ENCODE measurements around the gene FAM107B.
A peak's percentile ranks its signal among the peaks of the same experiment; 100 is the strongest.
"Not testable (repeated sequence)": the region's sequence is repeated elsewhere in the genome, so short reads cannot be mapped to it uniquely, and the experiment has no call there.

FAM107B gene

GRCh38 chr10:14659137-14659536 is 115.6 kb downstream of the FAM107B start:
- DNase-seq: not testable (repeated sequence)

DNA sequence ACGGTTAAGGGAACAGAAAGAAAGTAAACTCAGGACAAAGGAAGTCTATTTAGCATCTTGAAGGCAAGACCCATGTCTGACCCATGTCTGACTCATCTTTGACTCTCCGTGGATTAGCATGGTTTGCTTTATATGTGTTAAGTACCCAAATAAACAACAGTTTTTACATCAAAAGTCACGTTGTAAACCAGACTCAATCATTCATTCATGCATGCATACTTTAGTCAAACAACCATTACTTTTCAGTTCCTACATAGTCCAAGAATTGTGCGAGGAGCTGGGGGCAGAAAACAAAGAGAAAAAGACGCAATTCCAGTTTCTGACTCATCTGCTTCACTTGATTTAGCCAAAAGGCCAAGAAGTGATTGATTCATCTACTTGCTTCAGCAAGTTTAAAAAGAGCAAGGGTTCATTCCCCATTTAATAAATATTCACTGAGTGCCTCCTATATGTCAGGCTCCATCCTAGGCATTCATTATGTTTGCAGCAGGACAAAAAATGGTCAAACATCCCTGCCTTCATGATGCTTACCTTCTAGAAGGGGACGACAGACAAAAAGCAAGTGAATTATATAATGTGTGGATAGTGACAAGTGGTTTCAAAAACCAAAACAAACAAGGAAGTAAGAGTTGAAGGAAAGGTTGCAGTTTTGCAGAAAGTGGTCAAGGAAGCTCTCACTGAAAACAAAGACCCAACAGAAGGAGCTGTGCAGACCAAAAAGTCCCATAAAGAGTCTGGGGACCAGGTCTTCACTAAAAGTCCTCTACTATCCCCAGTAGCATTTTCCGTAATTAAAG is 116.2 kb downstream of the FAM107B start:
- peak; percentile 16 for DNase-seq

DNA sequence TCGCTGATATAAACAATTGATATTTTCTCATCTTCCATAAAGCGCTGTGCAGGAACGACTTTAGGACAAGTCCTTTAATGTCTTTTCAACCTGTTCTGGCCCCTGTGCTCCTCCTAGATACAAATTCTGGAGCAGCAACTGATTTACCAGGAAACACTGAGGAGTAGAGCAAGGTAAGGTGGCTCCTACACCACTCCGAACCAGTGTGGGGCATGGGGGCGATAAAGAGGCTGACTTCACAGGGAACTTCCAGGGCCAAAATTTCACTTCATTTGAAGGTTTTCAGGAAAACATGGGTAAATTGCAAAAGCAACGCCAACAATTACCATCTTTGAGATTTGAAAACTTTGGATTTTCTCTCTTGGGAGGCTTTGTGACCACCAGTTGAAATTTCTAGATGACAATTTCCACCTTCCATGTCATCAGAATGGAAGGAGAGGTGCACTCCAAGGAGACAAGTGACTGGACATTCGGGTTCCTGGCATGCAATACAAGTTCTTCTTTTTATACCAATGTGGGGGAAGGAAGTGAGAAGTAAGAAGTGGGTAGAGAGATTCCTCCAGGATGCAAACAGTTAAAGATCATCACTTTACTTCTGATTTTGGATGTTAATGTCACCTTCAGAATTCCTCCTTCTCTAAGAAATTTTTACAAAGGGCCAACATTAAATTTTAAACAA is 118.5 kb downstream of the FAM107B start:
- DNase-seq: no peak

DNA sequence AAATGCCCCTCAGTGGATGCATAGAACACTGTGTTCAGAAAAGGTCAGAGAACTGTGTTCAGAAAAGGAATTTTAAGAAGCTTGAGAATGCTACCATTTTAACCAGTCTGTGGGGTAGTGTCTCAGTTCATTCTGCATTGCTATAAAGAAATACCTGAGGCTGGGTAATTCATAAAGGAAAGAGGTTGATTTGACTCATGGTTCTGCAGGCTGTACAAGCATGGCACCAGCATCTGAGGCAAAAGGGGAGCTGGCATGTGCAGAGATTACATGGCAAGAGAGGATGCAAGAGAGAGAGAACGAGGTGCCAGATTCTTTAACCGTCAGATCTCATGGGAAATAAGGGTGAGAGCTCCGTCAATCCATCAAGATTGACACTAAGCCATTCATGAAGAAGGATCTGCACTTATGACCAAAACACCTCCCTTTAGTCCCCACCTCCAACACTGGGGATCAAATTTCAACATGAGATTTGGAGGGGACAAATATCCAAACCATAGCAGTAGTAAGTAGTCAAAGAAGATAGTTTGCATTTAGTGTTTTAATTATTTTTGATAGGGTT is 119.8 kb downstream of the FAM107B start:
- no peak for DNase-seq

DNA sequence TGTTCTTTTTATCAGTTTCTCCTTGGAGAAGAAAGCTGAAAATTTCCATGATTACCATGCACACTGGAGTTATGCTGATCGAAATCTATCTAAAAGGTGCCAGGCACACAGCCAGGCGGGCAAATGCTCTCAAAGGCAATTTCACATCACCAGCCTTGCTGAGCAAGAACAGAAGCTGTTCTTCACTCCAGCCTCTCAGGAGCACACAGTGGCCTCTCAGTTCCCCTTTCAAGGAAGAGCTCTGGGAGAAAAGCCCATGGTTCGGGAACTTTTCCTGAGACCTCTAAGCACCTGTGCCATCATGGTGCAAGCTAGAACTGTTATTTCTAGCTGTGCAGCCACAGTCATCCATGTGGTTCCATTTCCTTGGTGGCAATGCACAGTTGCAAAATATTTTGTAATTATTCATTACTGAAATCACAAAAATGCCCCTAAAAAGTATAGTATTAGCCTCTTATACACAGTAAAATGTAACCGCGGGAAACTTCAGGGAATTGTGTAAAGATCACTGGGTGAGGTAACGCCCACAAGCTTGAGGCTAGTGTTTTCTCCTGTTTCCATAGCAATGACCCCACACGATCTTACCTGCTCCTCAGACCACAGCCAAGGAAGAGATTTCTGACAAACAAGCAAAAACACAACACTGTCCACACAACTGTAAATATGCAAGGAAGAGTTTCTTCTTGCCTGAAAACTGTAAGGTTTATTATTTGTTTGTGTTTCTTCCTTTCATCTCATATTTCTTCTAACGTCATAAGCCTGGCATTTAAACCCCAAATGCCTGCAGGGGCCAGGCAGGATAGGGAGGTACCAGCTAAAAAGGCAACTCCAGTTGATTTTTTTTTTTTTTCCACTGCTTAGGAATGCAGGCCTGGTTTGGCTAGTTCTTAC is 121.2 kb downstream of the FAM107B start:
- peak; percentile 79 for DNase-seq

DNA sequence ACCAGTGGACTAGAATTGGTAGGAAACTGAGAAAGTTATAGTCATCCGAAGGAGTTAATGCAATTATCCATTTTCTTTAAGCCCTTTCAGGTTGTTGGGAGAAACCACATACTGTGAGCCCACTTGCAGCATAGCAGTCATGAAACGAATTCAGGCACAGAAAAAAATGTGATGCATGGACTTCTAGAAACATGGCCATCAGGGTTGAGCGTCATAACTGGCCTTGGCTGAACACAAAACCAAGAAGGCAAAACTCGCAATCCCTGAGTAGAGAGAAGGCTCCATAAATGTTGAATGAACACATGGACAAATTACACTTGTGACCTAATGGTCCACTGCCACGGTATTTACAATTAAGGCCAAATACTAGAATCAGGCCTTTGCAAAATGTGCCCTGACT is 121.9 kb downstream of the FAM107B start:
- DNase-seq: no peak

DNA sequence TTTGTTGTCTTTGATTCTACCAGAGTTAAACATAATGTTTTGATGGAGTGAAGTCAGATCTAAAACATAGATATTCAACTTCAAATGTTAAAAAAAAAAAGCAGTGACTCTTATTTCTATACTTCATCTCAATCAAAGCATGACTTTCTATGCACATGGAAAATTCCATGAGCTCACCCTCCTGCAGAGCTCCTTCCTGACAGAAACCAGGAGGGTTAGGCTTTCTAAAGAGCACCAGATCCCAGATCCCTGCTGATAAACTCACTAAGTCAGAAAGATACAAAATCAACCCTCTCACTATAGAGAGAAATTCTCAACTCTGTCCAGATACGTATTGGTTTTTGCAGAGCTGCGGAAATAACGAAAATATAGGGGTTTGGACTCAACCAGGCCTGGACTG is 122.6 kb downstream of the FAM107B start:
- no peak for DNase-seq

- DNase-seq: no peak
These were observed 125.0 kb downstream of the FAM107B start for GRCh38 chr10:14649739-14650138.

- DNase-seq: no peak
These were observed 125.8 kb downstream of the FAM107B start for GRCh38 chr10:14648946-14649345.

DNA sequence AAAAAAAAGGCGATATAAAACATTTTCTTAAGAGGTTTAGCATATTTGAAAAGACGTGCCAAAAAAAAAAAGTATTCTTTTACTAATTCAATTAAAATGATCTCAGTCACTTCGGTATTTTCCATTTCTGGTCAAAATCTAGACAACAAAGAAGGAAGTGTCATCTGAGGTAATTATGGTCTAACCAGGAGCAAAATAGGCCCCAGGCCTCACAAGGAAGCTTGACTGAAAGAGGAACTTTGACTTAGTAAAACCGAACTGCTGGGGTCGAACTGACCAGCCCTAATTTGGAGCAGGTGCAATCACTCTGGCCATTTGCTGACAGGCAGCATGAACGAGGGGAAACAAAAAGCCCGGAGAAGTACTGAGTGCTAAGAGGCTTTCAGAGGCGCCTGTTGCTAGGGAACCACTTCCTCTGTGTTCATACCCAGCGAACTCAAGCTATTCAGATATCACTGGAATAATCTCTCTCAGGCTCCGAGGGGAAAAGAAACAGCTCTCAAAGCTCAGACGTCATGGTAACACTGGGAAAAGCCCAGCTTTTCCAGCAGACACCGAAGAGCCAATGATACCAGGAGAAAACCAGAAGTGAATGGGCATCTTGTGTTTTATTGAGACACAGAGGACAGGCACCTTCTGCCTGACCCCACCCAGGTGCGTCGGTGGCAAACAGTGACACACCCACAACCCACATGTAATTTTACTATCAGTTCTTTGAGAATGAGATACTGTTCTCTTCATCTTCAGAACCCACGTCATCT is 126.5 kb downstream of the FAM107B start:
- peak; percentile 91 for DNase-seq

- peak; percentile 31 for DNase-seq
These were observed 129.3 kb downstream of the FAM107B start for GRCh38 chr10:14645239-14645960.

GRCh38 chr10:14639637-14640036 is 135.1 kb downstream of the FAM107B start:
- no peak for DNase-seq

GRCh38 chr10:14635043-14635710 is 139.5 kb downstream of the FAM107B start:
- DNase-seq: no peak

DNA sequence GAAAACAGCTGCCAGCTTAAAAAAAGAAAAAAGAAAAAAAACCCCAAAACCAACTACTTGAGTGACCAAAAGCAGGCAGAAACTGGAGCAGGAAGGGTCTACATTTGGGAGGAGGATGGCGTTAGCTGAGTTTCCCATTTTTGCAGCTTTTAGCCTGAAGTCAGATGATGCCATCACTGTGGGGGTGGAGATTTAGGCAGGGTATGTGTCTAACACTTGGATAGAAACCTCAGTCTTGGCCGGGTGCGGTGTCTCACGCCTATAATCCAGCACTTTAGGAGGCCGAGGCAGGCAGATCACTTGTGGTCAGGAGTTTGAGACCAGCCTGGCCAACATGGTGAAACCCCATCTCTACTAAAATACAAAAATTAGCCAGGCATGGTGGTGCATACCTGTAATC is 140.1 kb downstream of the FAM107B start:
- DNase-seq: not testable (repeated sequence)

GRCh38 chr10:14625765-14626525 is 148.8 kb downstream of the FAM107B start:
- DNase-seq: no peak

DNA sequence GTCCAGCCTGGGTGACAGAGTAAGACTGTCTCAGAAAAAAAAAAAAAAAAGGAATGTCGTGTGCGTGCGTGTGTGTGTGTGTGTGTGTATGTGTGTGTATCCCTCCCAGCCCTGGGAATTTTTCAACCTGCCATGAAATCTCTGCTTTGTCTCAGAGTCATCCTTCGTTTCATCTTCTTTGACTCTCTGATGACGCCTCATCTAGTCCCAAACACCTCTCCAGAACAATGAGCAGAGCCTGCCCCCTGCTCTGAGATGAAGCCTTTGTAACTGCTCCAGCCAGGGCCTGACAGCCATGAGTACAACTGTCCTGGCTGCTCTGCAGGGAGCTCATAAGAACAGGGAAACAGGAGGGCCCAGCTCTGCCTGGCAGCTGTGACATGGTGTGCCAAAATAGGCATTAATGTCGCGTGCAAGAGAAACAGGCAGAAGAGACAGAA is 149.5 kb downstream of the FAM107B start:
- DNase-seq: no peak

DNA sequence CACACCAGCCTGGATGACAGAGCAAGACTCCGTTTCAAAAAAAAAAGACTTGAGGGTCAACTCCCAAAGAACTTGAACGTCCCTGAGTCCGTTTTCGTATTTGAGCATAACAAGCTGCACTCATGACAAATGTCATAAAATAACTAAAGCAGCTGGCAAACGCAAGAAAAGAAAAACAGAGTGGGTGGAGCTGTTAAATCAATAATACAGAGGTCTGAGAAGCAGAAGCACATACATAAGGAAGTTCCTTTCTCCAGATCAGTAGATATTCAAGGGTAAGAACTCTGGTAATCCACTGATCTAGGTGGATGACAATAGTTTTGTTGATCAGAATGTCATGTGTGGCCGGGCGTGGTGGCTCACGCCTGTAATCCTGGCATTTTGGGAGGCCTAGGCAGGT is 150.1 kb downstream of the FAM107B start:
- no peak for DNase-seq

DNA sequence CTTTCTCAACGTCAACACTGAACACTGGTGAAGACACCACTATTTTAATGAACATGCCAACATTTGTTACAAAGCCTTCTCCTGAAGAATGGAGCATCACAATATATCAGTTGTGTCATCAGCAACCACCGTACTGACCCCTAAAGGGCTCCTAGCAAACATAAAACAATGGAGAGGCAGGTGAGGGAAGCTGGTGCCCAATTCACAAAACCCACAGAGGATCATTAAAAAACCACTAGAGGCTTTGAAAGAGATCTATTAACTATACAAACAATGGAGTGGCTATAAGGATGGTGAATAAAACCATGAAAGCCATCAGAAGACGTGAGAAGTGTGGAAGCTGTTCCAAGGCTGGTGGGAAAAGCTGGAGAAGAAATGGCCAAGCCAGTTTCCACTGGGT is 150.8 kb downstream of the FAM107B start:
- no peak for DNase-seq

- no peak for DNase-seq
These were observed 153.7 kb downstream of the FAM107B start for GRCh38 chr10:14621037-14621436.

GRCh38 chr10:14618674-14619073 is 156.0 kb downstream of the FAM107B start:
- DNase-seq: no peak
